Measurements from ENCODE around the gene TMEM132D.

The TMEM132D gene

DNA sequence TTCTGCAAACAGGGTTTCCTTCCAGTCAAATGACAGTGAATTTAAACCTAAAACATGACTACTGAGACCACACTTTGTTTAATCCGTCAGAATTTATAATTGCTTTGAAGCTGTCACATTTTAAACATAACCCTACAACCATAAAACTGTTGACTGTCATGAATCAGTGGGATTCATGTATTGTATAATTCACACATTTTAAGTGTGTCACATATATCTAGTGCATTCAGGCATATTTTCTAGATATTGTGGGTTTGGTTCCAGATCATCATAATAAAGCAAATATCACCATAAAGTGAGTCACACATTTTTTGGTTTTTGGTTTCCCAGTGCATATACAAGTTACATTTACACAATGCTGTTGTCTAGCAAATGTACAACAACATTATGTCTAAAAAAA lies 304.4 kb downstream of the TMEM132D start:
- H3K4me3 ChIP-seq (ENCODE audit: insufficient read depth, low read length, poor library complexity, severe bottlenecking), result no peak overlapping the region
- H3K27me3 ChIP-seq (ENCODE audit: low read length), result no peaks in the 10 kb centered on the region
- no peaks in the 10 kb centered on the region for H3F3A ChIP-seq (ENCODE audit: insufficient read depth)
- no peaks in the 10 kb centered on the region for H4K20me1 ChIP-seq (ENCODE audit: low read depth, low read length)
- H2AFZ ChIP-seq (ENCODE audit: low read depth, low read length, severe bottlenecking), result no peak overlapping the region
- H3K4me2 ChIP-seq (ENCODE audit: low read depth, low read length, poor library complexity, severe bottlenecking), result no peak overlapping the region
- H3K79me2 ChIP-seq (ENCODE audit: insufficient read depth, low read length), result no peaks in the 10 kb centered on the region
- no peak overlapping the region for H3K9ac ChIP-seq (ENCODE audit: low read length)
- no peaks in the 10 kb centered on the region for H3K9me2 ChIP-seq (replicated peaks; ENCODE audit: insufficient read depth, low read length)
- H3K9me3 ChIP-seq (ENCODE audit: insufficient read depth, low read length), result no peaks in the 10 kb centered on the region
- H3K27ac ChIP-seq (ENCODE audit: low read depth, low read length), result no peak overlapping the region
- H3K36me3 ChIP-seq (ENCODE audit: low read length), result no peaks in the 10 kb centered on the region
- TF ChIP-seq, protein P1, sequence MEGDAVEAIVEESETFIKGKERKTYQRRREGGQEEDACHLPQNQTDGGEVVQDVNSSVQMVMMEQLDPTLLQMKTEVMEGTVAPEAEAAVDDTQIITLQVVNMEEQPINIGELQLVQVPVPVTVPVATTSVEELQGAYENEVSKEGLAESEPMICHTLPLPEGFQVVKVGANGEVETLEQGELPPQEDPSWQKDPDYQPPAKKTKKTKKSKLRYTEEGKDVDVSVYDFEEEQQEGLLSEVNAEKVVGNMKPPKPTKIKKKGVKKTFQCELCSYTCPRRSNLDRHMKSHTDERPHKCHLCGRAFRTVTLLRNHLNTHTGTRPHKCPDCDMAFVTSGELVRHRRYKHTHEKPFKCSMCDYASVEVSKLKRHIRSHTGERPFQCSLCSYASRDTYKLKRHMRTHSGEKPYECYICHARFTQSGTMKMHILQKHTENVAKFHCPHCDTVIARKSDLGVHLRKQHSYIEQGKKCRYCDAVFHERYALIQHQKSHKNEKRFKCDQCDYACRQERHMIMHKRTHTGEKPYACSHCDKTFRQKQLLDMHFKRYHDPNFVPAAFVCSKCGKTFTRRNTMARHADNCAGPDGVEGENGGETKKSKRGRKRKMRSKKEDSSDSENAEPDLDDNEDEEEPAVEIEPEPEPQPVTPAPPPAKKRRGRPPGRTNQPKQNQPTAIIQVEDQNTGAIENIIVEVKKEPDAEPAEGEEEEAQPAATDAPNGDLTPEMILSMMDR (IDR thresholded peaks at IDR 0.05; ENCODE audit: insufficient read depth, low read length, poor library complexity, severe bottlenecking), result no peak
- TF ChIP-seq EZH2phosphoT487 (conservative IDR thresholded peaks at IDR 0.05; ENCODE audit: low read length), result no peak

DNA sequence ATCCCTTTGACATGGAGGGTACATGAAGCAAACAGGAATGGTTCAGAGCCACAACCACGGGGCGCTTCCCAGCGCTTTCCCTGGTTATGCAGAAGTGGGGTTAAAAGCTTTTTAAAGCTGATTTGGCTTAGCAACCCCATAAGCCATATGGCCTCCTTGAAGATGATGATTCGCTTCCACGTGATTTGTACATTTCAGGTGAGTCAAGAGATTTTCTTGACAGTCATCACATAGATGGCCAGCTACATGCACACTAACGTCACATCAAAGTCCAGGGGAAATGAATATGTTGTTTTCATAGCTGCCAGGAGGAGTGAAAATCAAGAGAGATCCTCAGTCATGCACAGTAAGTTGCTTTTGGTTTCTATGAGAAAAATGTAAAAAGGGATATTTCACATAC lies 309.7 kb downstream of the TMEM132D start:
- H3K9ac ChIP-seq (ENCODE audit: low read length), result no peak overlapping the region
- no peaks in the 10 kb centered on the region for H3K9me2 ChIP-seq (replicated peaks; ENCODE audit: insufficient read depth, low read length)
- no peak overlapping the region for H3K27ac ChIP-seq (ENCODE audit: low read depth, low read length)
- H3F3A ChIP-seq (ENCODE audit: insufficient read depth), result no peaks in the 10 kb centered on the region
- H3K27me3 ChIP-seq (ENCODE audit: low read length), result no peaks in the 10 kb centered on the region
- no peaks in the 10 kb centered on the region for H3K79me2 ChIP-seq (ENCODE audit: insufficient read depth, low read length)
- no peak overlapping the region for H3K4me2 ChIP-seq (ENCODE audit: low read depth, low read length, poor library complexity, severe bottlenecking)
- TF ChIP-seq EZH2phosphoT487 (conservative IDR thresholded peaks at IDR 0.05; ENCODE audit: low read length), result no peak
- TF ChIP-seq, protein P1 (IDR thresholded peaks at IDR 0.05; ENCODE audit: insufficient read depth, low read length, poor library complexity, severe bottlenecking), result no peak
- H3K36me3 ChIP-seq (ENCODE audit: low read length), result no peaks in the 10 kb centered on the region
- H4K20me1 ChIP-seq (ENCODE audit: low read depth, low read length), result no peaks in the 10 kb centered on the region
- H3K4me3 ChIP-seq (ENCODE audit: insufficient read depth, low read length, poor library complexity, severe bottlenecking), result no peak overlapping the region
- H2AFZ ChIP-seq (ENCODE audit: low read depth, low read length, severe bottlenecking), result no peak overlapping the region
- H3K9me3 ChIP-seq (ENCODE audit: insufficient read depth, low read length), result no peaks in the 10 kb centered on the region

DNA sequence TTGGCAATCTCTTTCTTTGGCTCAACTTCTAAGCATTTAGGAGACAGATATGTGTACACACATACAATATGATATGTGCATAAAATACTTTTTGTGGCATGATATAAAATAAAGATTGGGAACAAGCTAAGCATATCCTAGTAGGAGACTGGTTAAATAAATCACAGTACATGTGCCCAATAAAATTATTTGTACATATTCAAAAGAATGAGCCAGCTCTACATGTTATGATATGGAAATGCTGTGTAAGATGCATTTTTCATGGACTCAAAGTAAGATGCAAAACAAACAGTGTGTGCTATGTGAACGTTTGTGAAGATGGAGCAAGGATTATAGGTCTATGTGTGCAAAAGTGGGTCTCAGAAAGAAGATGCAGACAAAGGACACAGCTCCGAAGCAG lies 311.4 kb downstream of the TMEM132D start:
- no peak for TF ChIP-seq EZH2phosphoT487 (conservative IDR thresholded peaks at IDR 0.05; ENCODE audit: low read length)
- TF ChIP-seq, protein P1 (IDR thresholded peaks at IDR 0.05; ENCODE audit: insufficient read depth, low read length, poor library complexity, severe bottlenecking), result no peak
- Histone ChIP-seq H2AFZ (ENCODE audit: low read depth, low read length, severe bottlenecking) (no peak overlapping the region), H3K79me2 (ENCODE audit: insufficient read depth, low read length) (no peaks in the 10 kb centered on the region)

More for the DNA sequence above, 311.4 kb downstream of the TMEM132D start:
- no peak overlapping the region for H3K9ac ChIP-seq (ENCODE audit: low read length)
- no peaks in the 10 kb centered on the region for H3K36me3 ChIP-seq (ENCODE audit: low read length)
- no peaks in the 10 kb centered on the region for H3K9me3 ChIP-seq (ENCODE audit: insufficient read depth, low read length)
- H3F3A ChIP-seq (ENCODE audit: insufficient read depth), result no peaks in the 10 kb centered on the region
- no peaks in the 10 kb centered on the region for H3K9me2 ChIP-seq (replicated peaks; ENCODE audit: insufficient read depth, low read length)
- no peaks in the 10 kb centered on the region for H4K20me1 ChIP-seq (ENCODE audit: low read depth, low read length)
- no peak overlapping the region for H3K27ac ChIP-seq (ENCODE audit: low read depth, low read length)
- H3K4me2 ChIP-seq (ENCODE audit: low read depth, low read length, poor library complexity, severe bottlenecking), result no peak overlapping the region
- no peak overlapping the region for H3K4me3 ChIP-seq (ENCODE audit: insufficient read depth, low read length, poor library complexity, severe bottlenecking)
- no peaks in the 10 kb centered on the region for H3K27me3 ChIP-seq (ENCODE audit: low read length)

All from SU-DHL-6 (cell line).